Gastroesophageal sphincter (tissue), 3 donors: ENCODE results near the gene ZDHHC16.
A peak's percentile ranks its signal among the peaks of the same experiment; 100 is the strongest.

Source experiments
- EP300 ChIP-seq: sonication (generic); formaldehyde crosslinking; IDR thresholded peaks from one replicate; pipeline ENCODE4 v1.6.1; 2017; ENCODE audit warnings: antibody characterized with exemption, mild to moderate bottlenecking
- POLR2A ChIP-seq, 2 donors: fragments of 450-650 bp; IDR thresholded peaks; one replicate each; pipeline ENCODE4 v1.6.1; 2017; ENCODE audit warnings: antibody characterized with exemption in 2 of 2, mild to moderate bottlenecking in 2 of 2, moderate library complexity in 1 of 2
- POLR2AphosphoS5 ChIP-seq: sonication (generic); formaldehyde crosslinking; IDR thresholded peaks from one replicate; pipeline ENCODE4 v1.6.1; 2017; ENCODE audit warnings: antibody characterized with exemption
- TF ChIP-seq, protein P1 (sequence below), 4 experiments: fragments of 200-600 bp in 2 of 4; fragments of 450-650 bp in 2 of 4; sonication (generic) in 1 of 4; IDR thresholded peaks; one replicate each; pipeline ENCODE4 v1.5.1; 2017 to 2019; ENCODE audit warnings: antibody characterized with exemption in 4 of 4, mild to moderate bottlenecking in 2 of 4, moderate library complexity in 2 of 4

GRCh38 chr10:97445722-97446639 lies at the start of gene ZDHHC16, which contains the start of gene EXOSC1:
- TF ChIP-seq, protein P1, sequence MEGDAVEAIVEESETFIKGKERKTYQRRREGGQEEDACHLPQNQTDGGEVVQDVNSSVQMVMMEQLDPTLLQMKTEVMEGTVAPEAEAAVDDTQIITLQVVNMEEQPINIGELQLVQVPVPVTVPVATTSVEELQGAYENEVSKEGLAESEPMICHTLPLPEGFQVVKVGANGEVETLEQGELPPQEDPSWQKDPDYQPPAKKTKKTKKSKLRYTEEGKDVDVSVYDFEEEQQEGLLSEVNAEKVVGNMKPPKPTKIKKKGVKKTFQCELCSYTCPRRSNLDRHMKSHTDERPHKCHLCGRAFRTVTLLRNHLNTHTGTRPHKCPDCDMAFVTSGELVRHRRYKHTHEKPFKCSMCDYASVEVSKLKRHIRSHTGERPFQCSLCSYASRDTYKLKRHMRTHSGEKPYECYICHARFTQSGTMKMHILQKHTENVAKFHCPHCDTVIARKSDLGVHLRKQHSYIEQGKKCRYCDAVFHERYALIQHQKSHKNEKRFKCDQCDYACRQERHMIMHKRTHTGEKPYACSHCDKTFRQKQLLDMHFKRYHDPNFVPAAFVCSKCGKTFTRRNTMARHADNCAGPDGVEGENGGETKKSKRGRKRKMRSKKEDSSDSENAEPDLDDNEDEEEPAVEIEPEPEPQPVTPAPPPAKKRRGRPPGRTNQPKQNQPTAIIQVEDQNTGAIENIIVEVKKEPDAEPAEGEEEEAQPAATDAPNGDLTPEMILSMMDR (IDR thresholded peaks at IDR 0.05), result peak in 2 of 4 experiments; percentile 15 to 46
- TF ChIP-seq EP300 (no peak), POLR2AphosphoS5 (peak; percentile 66), POLR2A (IDR thresholded peaks at IDR 0.05) (peak; percentile 45 to 55)
